Osteoblast (primary cell): ENCODE results near the gene FAS. TPM values are rescaled to one million over a fixed set of nuclear protein-coding genes. Genes with fewer than 3 reads are reported as not detected.
A peak's percentile ranks its signal among the peaks of the same experiment; 100 is the strongest.

Experiments used
- DNase-seq: peaks from one replicate; pipeline ENCODE4 v3.0.0; 2011; ENCODE audit warnings: low spot score, mixed read lengths; ENCODE audit not compliant: insufficient read length; ENCODE audit errors: missing footprints
- H2AFZ ChIP-seq: 2 replicates; pipeline ENCODE4 v1.6.0; 2011; ENCODE audit warnings: mild to moderate bottlenecking, low read length
- H3K27ac ChIP-seq: 2 replicates; pipeline ENCODE4 v1.5.1; 2011; ENCODE audit warnings: mild to moderate bottlenecking, low read depth, low read length, moderate library complexity
- H3K27me3 ChIP-seq: 2 replicates; pipeline ENCODE4 v1.6.0; 2012; ENCODE audit warnings: mild to moderate bottlenecking, control low read depth, inconsistent platforms, low read length, moderate library complexity; ENCODE audit not compliant: insufficient read depth
- H3K36me3 ChIP-seq: 2 replicates; pipeline ENCODE4 v1.5.1; 2011; ENCODE audit warnings: mild to moderate bottlenecking, low read length, control low read depth, moderate library complexity; ENCODE audit not compliant: insufficient read depth
- H3K4me1 ChIP-seq: 2 replicates; pipeline ENCODE4 v1.5.1; 2011; ENCODE audit warnings: mild to moderate bottlenecking, low read length, control low read depth, moderate library complexity; ENCODE audit not compliant: insufficient read depth
- H3K4me2 ChIP-seq: 2 replicates; pipeline ENCODE4 v1.6.0; 2011; ENCODE audit warnings: mild to moderate bottlenecking, low read length; ENCODE audit not compliant: insufficient read depth
- H3K4me3 ChIP-seq: fragments of 200-600 bp; sonication (generic); 3 replicates; pipeline ENCODE4 v1.5.1; 2012; ENCODE audit warnings: mild to moderate bottlenecking, low read length, inconsistent platforms; ENCODE audit not compliant: insufficient read depth
- H3K79me2 ChIP-seq: 2 replicates; pipeline ENCODE4 v1.6.0; 2012; ENCODE audit warnings: mild to moderate bottlenecking, low read length, control low read depth, inconsistent platforms; ENCODE audit not compliant: insufficient read depth
- H3K9me3 ChIP-seq: 2 replicates; pipeline ENCODE4 v1.5.1; 2011; ENCODE audit warnings: low read depth, low read length, control low read depth
- H4K20me1 ChIP-seq: 2 replicates; pipeline ENCODE4 v1.6.0; 2012; ENCODE audit warnings: mild to moderate bottlenecking, low read length, control low read depth; ENCODE audit not compliant: insufficient read depth
- CTCF ChIP-seq: IDR thresholded peaks from 2 replicates; pipeline ENCODE4 v1.5.1; 2011; ENCODE audit warnings: mild to moderate bottlenecking, low read depth, low read length, moderate library complexity; ENCODE audit errors: extremely low read depth
- total RNA-seq: library from RNA; depleted of rRNA; stranded (reverse); fragments of >200 nt; gene quantifications from 2 replicates; pipeline ENCODE4 v1.2.3, GENCODE V29; 2012

FAS gene
- total RNA-seq, 1 donor = 49.6 TPM

DNA sequence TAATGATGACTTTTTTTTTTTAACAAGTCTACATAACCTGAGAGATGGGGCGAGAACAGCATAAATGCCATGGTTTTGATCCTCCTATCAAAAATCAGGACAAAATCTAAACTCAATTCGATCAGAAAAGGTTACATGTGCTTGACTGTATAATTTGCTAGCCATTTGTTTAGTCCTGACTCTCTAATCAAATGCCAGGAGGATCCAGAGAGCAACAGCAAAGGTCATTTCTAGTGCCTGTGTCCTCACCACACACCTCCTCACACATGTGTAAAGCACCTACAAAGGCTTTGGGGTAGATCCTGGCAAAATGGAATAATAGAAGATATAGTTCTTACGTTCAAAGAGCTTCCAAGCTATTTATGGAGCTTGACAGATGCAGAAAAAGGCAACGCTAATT is 11.0 kb upstream of the FAS start:
- Histone ChIP-seq H3K4me3 (no peak overlapping the region), H3K27me3 (no peaks in the 10 kb centered on the region), H2AFZ (no peak overlapping the region), H4K20me1 (peaks cover 2% of the 10 kb centered on the region), H3K27ac (peak overlapping the region; percentile 35), H3K79me2 (peaks cover 16% of the 10 kb centered on the region), H3K9me3 (no peaks in the 10 kb centered on the region), H3K4me1 (peaks cover 27% of the 10 kb centered on the region), H3K4me2 (peak overlapping the region; percentile 29), H3K36me3 (peaks cover 4% of the 10 kb centered on the region)
- no peak for DNase-seq
- TF ChIP-seq CTCF = no peak

DNA sequence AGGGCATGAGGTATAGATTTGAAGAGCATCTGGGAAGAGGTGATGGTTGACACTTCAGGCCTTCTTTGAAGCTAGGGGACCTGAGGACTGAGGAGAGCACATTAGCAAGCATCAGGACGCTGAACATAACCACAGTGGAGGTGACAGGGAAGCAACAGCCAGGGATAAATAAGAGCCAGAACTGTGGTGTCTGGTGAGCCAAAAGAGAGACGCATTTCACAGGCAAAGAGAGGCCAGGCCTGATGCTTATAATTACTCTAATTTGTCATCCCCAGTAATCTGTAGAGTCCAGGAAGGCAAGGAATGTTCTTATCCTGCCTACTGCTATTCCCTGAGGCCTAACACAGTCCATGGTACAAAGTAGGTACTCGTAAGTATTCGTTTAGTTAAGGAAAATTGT is 10.4 kb upstream of the FAS start:
- H2AFZ ChIP-seq = no peak overlapping the region
- H3K4me2 ChIP-seq = no peak overlapping the region
- H3K27ac ChIP-seq = no peak overlapping the region
- TF ChIP-seq CTCF = no peak
- peaks cover 4% of the 10 kb centered on the region for H3K36me3 ChIP-seq
- peaks cover 2% of the 10 kb centered on the region for H4K20me1 ChIP-seq
- H3K9me3 ChIP-seq = no peaks in the 10 kb centered on the region
- peaks cover 25% of the 10 kb centered on the region for H3K4me1 ChIP-seq
- peaks cover 17% of the 10 kb centered on the region for H3K79me2 ChIP-seq
- no peak overlapping the region for H3K4me3 ChIP-seq
- no peaks in the 10 kb centered on the region for H3K27me3 ChIP-seq
- DNase-seq = no peak

GRCh38 chr10:88980800-88981199 is 9.8 kb upstream of the FAS start:
- Histone ChIP-seq H2AFZ (no peak overlapping the region), H3K27ac (no peak overlapping the region), H3K79me2 (peaks cover 14% of the 10 kb centered on the region), H3K4me3 (no peak overlapping the region), H3K4me2 (peak overlapping the region; percentile 15), H3K4me1 (peaks cover 25% of the 10 kb centered on the region), H3K9me3 (no peaks in the 10 kb centered on the region), H3K36me3 (peaks cover 4% of the 10 kb centered on the region), H3K27me3 (no peaks in the 10 kb centered on the region), H4K20me1 (peaks cover 2% of the 10 kb centered on the region)
- TF ChIP-seq CTCF = no peak
- no peak for DNase-seq

DNA sequence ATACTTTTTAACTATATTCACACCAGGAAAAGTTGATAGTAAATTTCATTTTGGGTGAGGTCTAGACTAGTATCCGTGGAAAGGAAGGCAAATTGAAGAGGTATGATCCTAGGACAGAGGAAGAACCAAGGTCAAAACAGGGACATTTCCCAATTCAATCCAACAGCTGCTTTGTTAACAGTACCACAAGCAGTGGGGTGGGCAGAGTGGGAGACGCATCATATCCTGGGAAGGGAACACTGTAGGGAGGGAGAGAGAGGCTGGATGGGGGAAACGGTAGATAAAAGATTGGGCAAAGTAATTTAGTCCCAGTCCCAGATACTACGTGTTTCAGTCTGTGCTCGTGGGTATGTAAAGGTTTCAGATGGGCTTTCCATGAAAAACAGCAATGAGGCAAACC is 9.2 kb upstream of the FAS start:
- no peak for DNase-seq
- H3K27ac ChIP-seq = no peak overlapping the region
- no peak overlapping the region for H3K4me2 ChIP-seq
- no peak overlapping the region for H3K4me3 ChIP-seq
- peaks cover 4% of the 10 kb centered on the region for H3K36me3 ChIP-seq
- no peaks in the 10 kb centered on the region for H3K27me3 ChIP-seq
- H3K4me1 ChIP-seq = peaks cover 25% of the 10 kb centered on the region
- TF ChIP-seq CTCF = no peak
- H3K9me3 ChIP-seq = no peaks in the 10 kb centered on the region
- H4K20me1 ChIP-seq = peaks cover 2% of the 10 kb centered on the region
- peaks cover 13% of the 10 kb centered on the region for H3K79me2 ChIP-seq
- H2AFZ ChIP-seq = no peak overlapping the region
